HG02678 (cell line): ENCODE data around the gene GANC.

Source experiments
- ATAC-seq: cut with Tn5 transposase; IDR thresholded peaks from one replicate; pipeline ENCODE4 v1.9.1; 2021; ENCODE audit warnings: mild to moderate bottlenecking, moderate library complexity; ENCODE audit not compliant: unreplicated experiment

Gene GANC

GRCh38 chr15:42344763-42345162 is 71.8 kb downstream of the GANC start:
- ATAC-seq: no peak

- no peak for ATAC-seq
Observed at GRCh38 chr15:42345504-42345903, 72.5 kb downstream of the GANC start.

DNA sequence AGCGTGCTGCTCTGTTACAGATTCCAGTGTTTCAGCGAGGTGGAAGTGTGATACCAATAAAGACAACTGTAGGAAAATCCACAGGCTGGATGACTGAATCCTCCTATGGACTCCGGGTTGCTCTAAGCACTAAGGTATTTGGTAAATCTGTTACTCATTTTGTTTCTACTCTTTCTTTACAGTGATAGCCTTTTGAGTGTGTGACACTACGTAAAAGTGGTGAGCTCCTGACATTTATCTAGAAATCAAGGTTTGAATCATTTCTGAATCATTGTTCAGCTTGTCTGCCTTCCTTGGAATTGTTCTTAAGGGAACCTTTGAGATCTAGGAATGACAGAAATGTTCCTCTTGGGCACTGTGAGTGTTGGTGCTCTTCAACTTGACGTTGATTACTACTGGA is 75.1 kb downstream of the GANC start:
- ATAC-seq: no peak

- no peak for ATAC-seq
Observed at GRCh38 chr15:42349186-42349585, 76.2 kb downstream of the GANC start.

GRCh38 chr15:42352401-42352800 is 79.4 kb downstream of the GANC start:
- ATAC-seq: no peak

GRCh38 chr15:42353061-42353460 is 80.1 kb downstream of the GANC start:
- no peak for ATAC-seq

GRCh38 chr15:42354824-42355223 is 81.8 kb downstream of the GANC start:
- no peak for ATAC-seq

- ATAC-seq: no peak
Observed at GRCh38 chr15:42355291-42355690, 82.3 kb downstream of the GANC start.

DNA sequence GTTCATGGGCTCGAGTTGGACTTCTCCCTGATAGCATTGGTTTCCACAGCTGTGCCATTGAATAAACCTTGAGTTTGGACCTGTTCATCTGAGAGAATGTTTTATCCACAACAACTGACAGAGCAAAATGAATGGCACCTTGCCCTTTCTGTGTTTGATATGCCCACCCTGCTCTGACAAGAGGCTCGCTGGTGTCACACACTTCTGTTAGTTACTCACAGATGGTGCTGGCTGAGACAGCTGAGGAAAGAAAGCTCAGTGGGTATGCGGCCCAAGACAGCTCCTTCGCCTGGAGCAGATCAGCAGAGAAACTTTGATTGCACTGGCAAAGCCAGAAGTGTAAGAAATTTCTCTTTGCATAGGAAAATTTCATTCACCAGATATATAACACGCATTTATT is 83.8 kb downstream of the GANC start:
- ATAC-seq: no peak

DNA sequence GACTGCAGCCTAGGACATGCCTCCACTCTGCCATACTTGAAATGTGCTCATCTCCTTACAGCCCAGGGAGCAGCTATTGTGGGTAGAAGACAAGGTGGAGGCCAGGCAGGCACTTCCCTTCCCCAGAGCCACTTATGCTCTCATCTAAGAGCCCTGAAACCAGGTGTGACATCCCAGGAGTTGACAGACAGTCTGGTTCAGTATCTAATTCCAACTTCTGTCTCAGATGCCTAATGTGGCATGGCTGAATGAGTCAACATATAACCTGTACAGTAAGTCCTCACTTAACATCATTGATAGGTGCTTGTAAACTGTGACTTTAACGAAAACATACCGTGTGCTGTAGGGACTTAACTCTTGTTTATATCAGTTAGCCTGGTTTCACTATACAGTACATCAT is 85.1 kb downstream of the GANC start:
- no peak for ATAC-seq

GRCh38 chr15:42359249-42359648 is 86.2 kb downstream of the GANC start, which contains the start of gene CAPN3:
Gene CAPN3, plus strand, starts transcription at chr15:42359501. Its CDS starts 305 bp downstream, at chr15:42359806.
- no peak for ATAC-seq

GRCh38 chr15:42359985-42360384 is 87.0 kb downstream of the GANC start:
- ATAC-seq: no peak

- ATAC-seq: no peak
Observed at GRCh38 chr15:42360535-42361112, 87.6 kb downstream of the GANC start.

GRCh38 chr15:42363487-42363886 is 90.5 kb downstream of the GANC start:
- ATAC-seq: no peak

DNA sequence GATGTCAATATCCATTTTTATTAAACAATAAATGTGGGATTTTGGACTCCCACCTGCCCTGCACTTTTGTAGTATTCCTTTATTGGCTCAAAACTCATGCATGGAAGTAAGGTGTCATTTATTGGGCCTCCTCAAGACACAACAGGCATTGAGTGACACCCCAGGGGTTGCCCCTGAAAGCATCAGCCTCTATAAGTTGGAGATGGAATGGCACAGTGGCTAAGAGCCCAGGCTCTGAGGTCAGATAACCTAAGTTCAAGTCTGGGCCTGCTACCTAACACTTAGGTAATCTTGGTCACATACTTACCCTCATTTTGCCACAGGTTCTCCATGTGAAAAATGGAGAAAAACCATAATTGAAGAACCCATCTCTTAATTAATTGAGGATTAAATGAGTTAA is 90.9 kb downstream of the GANC start:
- ATAC-seq: no peak

- no peak for ATAC-seq
Observed at GRCh38 chr15:42364529-42364928, 91.5 kb downstream of the GANC start.

DNA sequence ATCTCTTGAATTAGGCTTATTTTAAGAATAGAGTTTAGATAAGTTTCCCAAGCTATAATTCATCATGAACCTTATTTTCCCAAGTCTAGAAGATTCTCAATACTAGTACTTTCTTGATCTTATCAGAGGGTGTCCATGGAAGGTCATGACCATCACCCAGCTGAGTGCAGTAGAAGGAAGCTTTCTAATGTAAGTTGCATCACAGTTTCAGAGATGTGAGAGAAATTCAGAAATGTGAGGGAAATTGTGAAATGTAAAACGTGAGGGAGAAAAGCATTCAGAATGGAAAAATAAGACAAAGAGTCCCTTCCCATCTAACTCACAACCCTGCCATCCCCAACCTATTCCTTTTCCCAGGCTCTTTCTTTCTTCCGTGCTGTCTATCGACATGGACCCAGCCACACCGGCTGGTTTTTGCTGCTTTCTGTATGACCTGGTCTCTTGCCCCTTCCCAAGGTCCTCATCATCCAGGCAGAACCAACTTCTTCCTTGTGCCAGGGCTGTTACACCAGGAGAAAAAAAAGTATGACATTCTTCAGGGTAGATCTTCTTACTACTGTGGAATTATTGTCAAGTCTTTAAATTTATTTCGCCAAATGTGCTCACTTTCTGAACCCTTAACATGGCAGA is 93.0 kb downstream of the GANC start:
- no peak for ATAC-seq

DNA sequence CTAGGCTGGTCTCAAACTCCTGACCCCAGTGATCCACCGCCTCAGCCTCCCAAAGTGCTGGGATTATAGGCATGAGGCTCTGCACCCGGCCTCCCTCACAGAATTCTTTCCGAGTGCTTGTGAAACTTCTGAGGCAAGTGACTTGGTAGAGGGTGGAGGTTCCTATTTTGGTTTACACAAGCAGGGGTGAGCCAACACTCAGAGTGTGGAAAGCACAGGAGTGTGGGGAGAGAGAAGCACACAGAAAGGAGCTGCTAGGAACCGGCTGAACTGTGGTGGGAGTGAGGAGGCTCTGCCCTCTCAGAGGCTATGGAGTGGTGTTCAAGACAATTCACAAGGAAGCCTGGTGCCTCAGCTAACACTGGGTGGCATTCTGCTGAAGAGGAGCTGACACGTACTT is 94.0 kb downstream of the GANC start:
- no peak for ATAC-seq

GRCh38 chr15:42368096-42368495 is 95.1 kb downstream of the GANC start:
- ATAC-seq: no peak

GRCh38 chr15:42371096-42371495 is 98.1 kb downstream of the GANC start:
- no peak for ATAC-seq

- no peak for ATAC-seq
Observed at GRCh38 chr15:42373274-42373673, 100.3 kb downstream of the GANC start.

- no peak for ATAC-seq
Observed at GRCh38 chr15:42373936-42374335, 100.9 kb downstream of the GANC start.

- no peak for ATAC-seq
Observed at GRCh38 chr15:42374810-42375209, 101.8 kb downstream of the GANC start.
